SK-N-SH (cell line): Measurements from ENCODE around the gene POMC. TPM values are rescaled to one million over a fixed set of nuclear protein-coding genes. Genes with fewer than 3 reads are reported as not detected.

Experiments used
- CTCF ChIA-PET: fragments of 300-600, 350-600 bp; formaldehyde crosslinking; extraction: SDS; loops from one replicate; lab custom pipeline; 2021; lab: Yijun Ruan, JAX
- POLR2A ChIA-PET: fragments of 350-600 bp; sonication (Branson Sonifier 250); formaldehyde crosslinking; extraction: SDS; loops from one replicate; lab custom pipeline; 2020; ENCODE audit warnings: antibody characterized with exemption, inconsistent platforms; lab: Yijun Ruan, JAX
- DNase-seq: peaks from one replicate; pipeline ENCODE4 v3.0.0; 2012
- H2AFZ ChIP-seq: fragments of 200-600 bp; sonication (generic); 2 replicates; pipeline ENCODE4 v1.8.1; 2016; ENCODE audit warnings: antibody characterized with exemption, mild to moderate bottlenecking, low read depth
- H3F3A ChIP-seq: fragments of 200-600 bp; sonication (generic); replicated peaks from 2 replicates; pipeline ENCODE3; 2016; ENCODE audit warnings: antibody characterized with exemption, mild to moderate bottlenecking; ENCODE audit not compliant: insufficient read depth
- H3K27ac ChIP-seq, 2 experiments: fragments of 200-500 bp in 1 of 2; fragments of 200-600 bp in 1 of 2; sonication (Bioruptor generic) in 1 of 2; sonication (generic), shearing (Covaris generic) in 1 of 2; 2 replicates each; pipeline versions ENCODE4 v1.5.1 to v1.6.1; 2014 to 2016; ENCODE audit warnings: low read depth in 2 of 2, inconsistent platforms in 1 of 2, low read length in 1 of 2, mild to moderate bottlenecking in 1 of 2, mixed read lengths in 1 of 2
- H3K27me3 ChIP-seq: fragments of 200-600 bp; sonication (generic), shearing (Covaris generic); 2 replicates; pipeline ENCODE4 v1.6.1; 2016; ENCODE audit warnings: mixed run types; ENCODE audit not compliant: insufficient read depth
- H3K36me3 ChIP-seq, 2 experiments: fragments of 200-500 bp in 1 of 2; fragments of 200-600 bp in 1 of 2; sonication (Bioruptor generic) in 1 of 2; sonication (generic) in 1 of 2; replicated peaks in 1 of 2; 2 replicates each; pipeline versions ENCODE3 to v1.5.1; 2014 to 2016; ENCODE audit warnings: low read length in 1 of 2, mild to moderate bottlenecking in 1 of 2; ENCODE audit not compliant: insufficient read depth in 2 of 2, control insufficient read depth in 1 of 2
- H3K4me1 ChIP-seq, 2 experiments: fragments of 200-500 bp in 1 of 2; fragments of 200-600 bp in 1 of 2; sonication (Bioruptor generic) in 1 of 2; sonication (generic), shearing (Covaris generic) in 1 of 2; 2 replicates each; pipeline versions ENCODE4 v1.5.1 to v1.6.1; 2014 to 2016; ENCODE audit warnings: low read depth in 1 of 2, low read length in 1 of 2, mixed run types in 1 of 2; ENCODE audit not compliant: insufficient read depth in 2 of 2, control insufficient read depth in 1 of 2
- H3K4me2 ChIP-seq: fragments of 200-600 bp; sonication (generic), shearing (Covaris generic); 2 replicates; pipeline ENCODE4 v1.6.1; 2017; ENCODE audit warnings: mixed run types
- H3K4me3 ChIP-seq, 2 experiments: fragments of 200-500 bp in 1 of 2; fragments of 200-600 bp in 1 of 2; sonication (Bioruptor generic) in 1 of 2; sonication (generic), shearing (Covaris generic) in 1 of 2; 2 replicates each; pipeline versions ENCODE4 v1.5.1 to v1.8.1; 2014 to 2016; ENCODE audit warnings: low read depth in 2 of 2, inconsistent platforms in 1 of 2, low read length in 1 of 2, mild to moderate bottlenecking in 1 of 2, mixed read lengths in 1 of 2, moderate library complexity in 1 of 2
- H3K79me2 ChIP-seq: fragments of 200-600 bp; sonication (generic); 2 replicates; pipeline ENCODE4 v1.8.1; 2017; ENCODE audit warnings: mild to moderate bottlenecking; ENCODE audit not compliant: insufficient read depth
- H3K9ac ChIP-seq: fragments of 200-600 bp; sonication (generic); 2 replicates; pipeline ENCODE4 v1.6.1; 2017; ENCODE audit warnings: mixed run types
- H3K9me2 ChIP-seq: fragments of 200-600 bp; sonication (generic); 2 replicates; pipeline ENCODE4 v1.6.1; 2017; ENCODE audit warnings: mixed run types
- H3K9me3 ChIP-seq: fragments of 200-600 bp; sonication (generic); 2 replicates; pipeline ENCODE4 v1.6.1; 2017; ENCODE audit warnings: mixed run types, mild to moderate bottlenecking, moderate library complexity
- H4K20me1 ChIP-seq: fragments of 200-600 bp; sonication (generic); 2 replicates; pipeline ENCODE4 v1.6.1; 2017; ENCODE audit warnings: mild to moderate bottlenecking, mixed run types; ENCODE audit not compliant: insufficient read depth
- GATA2 ChIP-seq: sonication (generic); formaldehyde crosslinking; IDR thresholded peaks from 2 replicates; pipeline ENCODE4 v1.5.0; 2020; ENCODE audit warnings: mild to moderate bottlenecking, missing genetic modification reagents
- NFIC ChIP-seq: IDR thresholded peaks from 2 replicates; pipeline ENCODE4 v1.4.0; 2012; ENCODE audit warnings: borderline replicate concordance
- REST ChIP-seq: IDR thresholded peaks from 2 replicates; pipeline ENCODE4 v1.6.1; 2012; ENCODE audit warnings: mild to moderate bottlenecking, low read depth, low read length, moderate library complexity
- SMC3 ChIP-seq: IDR thresholded peaks from 2 replicates; pipeline ENCODE4 v1.6.1; 2012; ENCODE audit warnings: low read depth, low read length, improper control_type of control experiment
- TAF1 ChIP-seq: IDR thresholded peaks from 2 replicates; pipeline ENCODE4 v1.6.1; 2012; ENCODE audit warnings: low read depth, mild to moderate bottlenecking, low read length, moderate library complexity, borderline replicate concordance
- TCF12 ChIP-seq: IDR thresholded peaks from 2 replicates; pipeline ENCODE4 v1.4.0; 2012
- TEAD4 ChIP-seq: IDR thresholded peaks from 2 replicates; pipeline ENCODE4 v1.4.0; 2012; ENCODE audit warnings: mild to moderate bottlenecking, borderline replicate concordance; ENCODE audit not compliant: insufficient read depth
- ZBTB33 ChIP-seq: IDR thresholded peaks from 2 replicates; pipeline ENCODE4 v1.4.0; 2012; ENCODE audit warnings: low read depth, borderline replicate concordance
- WGBS: methylation state at CpG from one replicate; pipeline ENCODE4 v1.1.6; 2017; ENCODE audit warnings: low lambda C conversion rate; 5-methylcytosine and 5-hydroxymethylcytosine counted together
- polyA plus RNA-seq, 3 experiments: library from polyadenylated mRNA; depleted of rRNA; stranded (reverse); fragments of >200 nt; gene quantifications; 2 replicates each; pipeline ENCODE4 v1.2.3, GENCODE V29; 2012

Gene POMC
- polyA plus RNA-seq, 1 of the 3 experiments (the other 2 are of a cell fraction) = not detected

- Histone ChIP-seq H3K4me3 (no peak overlapping the region), H3K79me2 (no peaks in the 10 kb centered on the region), H3K27me3 (no peaks in the 10 kb centered on the region), H2AFZ (no peak overlapping the region), H3K9ac (no peak overlapping the region), H3K9me2 (no peaks in the 10 kb centered on the region), H3K27ac (no peak overlapping the region), H3K4me1 (peaks cover 0 to 8% of the 10 kb centered on the region in 2 experiments; a peak in 1 of 4 replicates), H4K20me1 (no peaks in the 10 kb centered on the region), H3F3A (peaks cover 4% of the 10 kb centered on the region), H3K4me2 (no peak overlapping the region), H3K9me3 (no peaks in the 10 kb centered on the region), H3K36me3 (no peaks in the 10 kb centered on the region)
- CTCF ChIA-PET = interaction anchor here (0.6 to 4.9 kb wide), 8 partner anchors 11 to 785 kb away, joined by 3 to 121 read pairs (median 33); partner anchors contain the start of gene POMC
- 81% methylated on average over 9 of the region's 9 CpGs for WGBS
- TF ChIP-seq TAF1 (no peak), TCF12 (no peak), ZBTB33 (no peak), GATA2 (no peak)
- POLR2A ChIA-PET = no interaction called here
- DNase-seq = no peak
Observed at GRCh38 chr2:25194576-25195122, 26.3 kb upstream of the POMC start.

GRCh38 chr2:25190536-25190935 is 22.2 kb upstream of the POMC start:
- WGBS = 89% methylated on average over 5 of the region's 5 CpGs
- Histone ChIP-seq H3K4me2 (no peak overlapping the region), H3K36me3 (no peaks in the 10 kb centered on the region), H3K9ac (no peak overlapping the region), H4K20me1 (no peaks in the 10 kb centered on the region), H3K27ac (no peak overlapping the region), H3K79me2 (no peaks in the 10 kb centered on the region), H3K9me2 (no peaks in the 10 kb centered on the region), H3K9me3 (no peaks in the 10 kb centered on the region), H3F3A (no peaks in the 10 kb centered on the region), H2AFZ (no peak overlapping the region), H3K27me3 (no peaks in the 10 kb centered on the region), H3K4me1 (no peaks in the 10 kb centered on the region), H3K4me3 (no peak overlapping the region)
- DNase-seq = no peak
- CTCF ChIA-PET = interaction anchor here (0.9 to 1.7 kb wide), 7 partner anchors 10 to 780 kb away, joined by 3 to 7 read pairs (median 3); no protein-coding TSS in a partner anchor
- POLR2A ChIA-PET = no interaction called here
- TF ChIP-seq SMC3 (no peak), NFIC (no peak), TEAD4 (no peak), REST (no peak)
